D341Med (cell line): ENCODE data around the gene AAR2.
A peak's percentile ranks its signal among the peaks of the same experiment; 100 is the strongest.

Source experiments
- DNase-seq: peaks from one replicate; pipeline ENCODE4 v3.0.0; 2012; ENCODE audit warnings: low spot score

AAR2 gene

DNA sequence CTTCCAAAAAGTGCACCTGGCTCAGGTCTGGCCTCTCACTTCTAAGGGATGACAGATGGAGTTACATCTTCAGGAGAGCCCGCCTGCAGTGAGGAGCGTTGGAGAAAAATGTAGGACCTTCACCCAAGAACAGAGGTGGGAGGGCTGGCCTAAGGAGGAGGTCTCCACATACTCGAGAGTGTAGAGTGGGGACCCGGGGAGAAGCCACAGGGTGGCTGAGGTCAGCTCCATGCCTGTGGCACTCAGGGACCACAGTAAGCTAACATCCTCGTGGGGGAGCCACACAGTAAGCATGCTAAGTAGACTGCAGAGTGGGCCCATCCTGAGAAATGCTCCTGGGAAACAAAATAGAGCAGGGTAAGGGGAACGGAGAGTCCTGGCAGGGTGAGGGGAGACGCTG lies 24.0 kb downstream of the AAR2 start:
- DNase-seq = peak; percentile 23

DNA sequence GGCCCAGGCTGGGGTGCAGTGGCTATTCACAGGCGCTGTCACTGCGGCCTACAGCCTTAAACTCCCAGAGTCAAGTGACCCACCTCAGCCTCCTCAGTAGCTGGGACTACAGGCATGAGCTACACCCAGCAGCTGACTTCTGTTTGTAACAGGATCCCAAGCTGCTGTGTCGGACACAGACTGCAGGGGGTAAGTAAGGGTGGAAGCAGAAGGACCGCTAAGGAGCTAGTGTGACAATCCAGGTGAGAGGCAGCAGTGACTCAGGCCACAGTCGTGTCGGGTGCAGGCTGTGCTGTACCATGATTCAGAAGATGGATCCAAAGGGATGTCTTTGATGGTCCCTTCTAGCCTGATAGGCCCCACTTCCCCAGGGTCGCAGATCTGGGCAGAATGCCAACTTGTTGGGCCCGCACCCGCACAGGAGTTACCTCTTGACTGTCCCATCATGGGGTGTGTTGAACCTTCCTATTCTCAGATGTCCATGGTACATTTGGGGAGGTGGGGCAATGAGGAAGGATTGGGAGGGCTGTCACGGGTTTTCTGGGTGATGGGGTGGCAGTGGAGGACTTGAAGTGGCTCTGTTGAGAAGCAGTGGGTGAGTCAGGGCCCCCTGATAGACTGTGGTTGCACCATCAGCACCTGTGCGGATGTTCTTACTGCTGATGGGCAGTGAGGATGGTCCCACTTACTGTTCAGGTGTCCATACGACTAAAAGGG lies 25.3 kb downstream of the AAR2 start:
- peak; percentile 23 for DNase-seq

DNA sequence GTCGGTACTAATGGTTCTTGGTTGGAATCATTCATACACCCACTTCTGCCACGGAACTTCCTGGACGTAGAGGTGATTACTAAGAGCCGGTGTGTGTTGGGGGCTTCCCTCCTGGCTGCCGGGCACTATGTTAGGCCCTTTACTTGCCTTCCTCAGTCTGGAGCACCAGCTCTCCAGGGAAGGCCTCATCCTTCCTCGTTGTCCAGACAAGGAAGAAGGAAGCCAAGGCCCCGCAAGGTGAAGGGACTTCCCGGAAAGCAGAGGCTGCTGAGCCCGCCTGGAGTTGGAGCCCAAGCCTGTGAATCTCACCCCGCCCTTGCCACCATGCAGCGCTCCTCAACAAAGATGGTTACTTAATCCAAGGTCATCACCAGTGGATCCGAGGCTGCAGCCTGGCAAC lies 26.2 kb downstream of the AAR2 start:
- peak; percentile 16 for DNase-seq

DNA sequence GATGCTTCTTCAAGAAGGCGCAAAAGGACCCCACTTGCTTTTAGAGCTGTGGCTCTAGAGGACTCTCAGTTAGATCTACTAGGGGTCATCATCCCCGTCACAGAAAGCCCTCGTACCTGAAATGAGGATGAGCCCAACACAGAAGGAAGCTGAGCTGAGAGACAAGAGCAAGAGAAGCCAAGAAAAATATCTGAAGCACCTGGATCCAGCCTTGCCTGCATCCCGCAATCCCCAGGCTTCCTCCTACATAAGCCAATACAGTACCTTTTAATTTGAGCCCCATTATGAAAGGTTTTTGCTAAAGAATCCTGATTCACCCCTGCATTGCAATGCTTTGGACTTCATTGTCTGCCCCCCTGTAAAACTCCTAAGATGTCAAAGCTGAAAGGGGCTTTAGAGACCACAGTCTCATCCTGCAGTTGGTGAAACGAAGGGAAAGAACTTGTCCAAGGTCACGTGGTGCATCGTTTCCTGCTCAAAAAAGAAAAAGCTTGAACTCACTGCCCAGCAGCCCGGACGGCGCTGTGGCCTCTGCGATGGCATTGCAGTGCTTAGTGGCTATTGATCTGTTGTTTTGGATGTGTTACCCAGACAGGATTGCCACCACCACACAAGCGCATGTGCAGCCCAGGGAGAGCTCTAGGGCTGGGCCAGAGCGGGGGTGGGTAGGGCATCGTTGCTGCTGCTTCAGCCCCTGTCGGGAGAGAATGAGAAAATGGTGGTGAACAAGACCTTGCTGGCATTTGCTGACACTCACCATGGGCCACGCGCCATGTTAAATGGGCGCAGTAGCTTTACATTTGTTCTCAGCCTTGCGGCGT lies 28.4 kb downstream of the AAR2 start:
- peak; percentile 11 for DNase-seq

DNA sequence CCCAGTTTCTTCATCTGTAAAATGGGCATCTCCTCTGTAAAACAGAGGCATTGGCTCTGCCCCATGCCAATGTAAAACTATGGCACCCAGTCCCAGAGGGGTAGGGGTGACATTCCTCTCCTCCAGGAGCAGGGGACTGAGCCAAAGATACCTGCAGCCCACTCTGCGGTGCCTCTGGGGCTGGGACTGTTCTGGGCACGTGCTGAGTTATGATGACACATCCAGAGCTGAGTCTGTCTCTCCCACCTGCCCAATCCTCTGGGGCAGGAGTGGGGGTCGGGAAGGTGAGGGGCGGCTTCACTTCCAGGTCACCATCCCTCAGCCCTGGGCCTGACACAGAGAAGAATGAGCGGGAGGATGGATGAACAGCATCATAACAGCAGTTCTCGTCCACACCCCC lies 29.9 kb downstream of the AAR2 start:
- DNase-seq = peak; percentile 12

DNA sequence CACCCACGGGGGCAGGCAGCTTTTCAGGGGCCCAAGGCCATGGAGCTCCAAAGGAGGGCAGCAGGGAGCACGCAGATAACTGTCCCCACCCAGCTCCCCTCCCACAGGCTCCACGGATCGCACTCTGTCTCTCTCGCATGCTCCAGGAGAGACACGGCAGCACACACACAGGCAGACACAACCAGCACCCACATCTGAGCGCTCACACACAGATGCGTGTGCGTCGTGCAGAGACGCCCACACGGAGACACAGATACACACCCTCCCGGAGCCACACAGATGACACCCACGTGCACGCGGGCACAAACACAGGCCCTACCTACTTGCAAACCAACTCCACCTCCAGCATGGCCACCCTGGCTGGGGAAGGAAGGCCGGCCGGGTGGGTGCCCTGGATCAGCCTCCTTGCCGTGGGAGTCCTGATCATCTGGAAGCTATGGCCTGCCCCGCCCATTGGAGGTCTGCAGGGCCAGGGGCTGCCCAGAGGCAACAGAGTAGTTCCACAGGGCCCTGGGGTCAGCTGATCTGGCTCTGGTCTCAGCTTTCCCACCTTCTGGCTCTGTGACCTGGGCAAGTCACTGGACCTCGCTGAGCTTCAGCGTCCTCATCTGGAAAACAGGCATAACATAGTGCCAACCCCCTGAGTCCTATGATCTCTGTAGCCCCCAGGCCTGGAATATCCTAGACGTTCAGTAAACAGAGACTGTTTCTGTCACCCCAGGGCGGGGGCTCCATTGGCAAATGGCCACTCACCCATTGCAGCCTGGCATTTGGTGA lies 31.5 kb downstream of the AAR2 start:
- DNase-seq = peak; percentile 25

DNA sequence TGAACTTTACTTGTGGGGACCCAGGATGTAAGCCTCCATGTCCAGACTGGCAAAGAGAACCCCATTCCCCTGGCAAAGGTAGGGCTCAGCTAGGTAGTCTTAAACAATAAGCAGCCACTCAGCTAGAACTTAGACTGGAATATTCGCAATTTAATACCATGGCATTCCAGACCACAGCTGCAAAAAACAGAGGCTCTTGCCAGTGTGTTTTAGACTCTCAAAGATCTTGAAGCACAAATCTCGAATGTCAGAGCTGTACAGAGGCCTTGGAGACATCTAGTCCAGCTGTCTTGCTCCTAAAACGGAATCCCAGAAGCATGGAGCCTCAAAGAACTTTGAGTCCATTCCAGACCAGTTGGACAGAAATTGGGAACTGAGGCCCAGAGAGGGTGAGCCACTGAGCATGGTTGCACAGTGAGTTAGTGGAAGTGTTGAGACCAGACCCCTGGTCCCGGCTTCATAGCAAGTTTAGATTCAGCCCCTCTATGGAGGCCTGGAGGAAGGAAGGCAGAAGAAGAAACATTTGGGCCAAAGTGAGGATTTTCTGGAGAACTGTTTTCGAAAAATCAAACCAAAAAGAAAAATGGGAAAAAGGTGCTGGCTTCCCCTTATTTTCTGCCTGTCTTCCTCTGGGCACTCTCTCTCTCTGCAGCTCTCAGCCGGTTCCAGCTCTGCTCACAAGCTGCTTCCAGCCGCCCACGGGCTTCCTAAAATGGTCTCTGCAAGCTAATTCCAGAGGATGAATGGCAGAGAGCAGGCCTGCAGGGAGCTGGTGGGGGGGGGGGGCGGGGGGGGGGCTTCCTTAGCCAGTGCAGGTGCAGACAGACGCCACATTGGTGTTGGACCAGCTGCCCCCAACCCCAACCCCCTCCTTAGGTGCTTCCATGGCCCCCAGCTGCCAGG lies 32.4 kb downstream of the AAR2 start:
- DNase-seq = peak; percentile 23

DNA sequence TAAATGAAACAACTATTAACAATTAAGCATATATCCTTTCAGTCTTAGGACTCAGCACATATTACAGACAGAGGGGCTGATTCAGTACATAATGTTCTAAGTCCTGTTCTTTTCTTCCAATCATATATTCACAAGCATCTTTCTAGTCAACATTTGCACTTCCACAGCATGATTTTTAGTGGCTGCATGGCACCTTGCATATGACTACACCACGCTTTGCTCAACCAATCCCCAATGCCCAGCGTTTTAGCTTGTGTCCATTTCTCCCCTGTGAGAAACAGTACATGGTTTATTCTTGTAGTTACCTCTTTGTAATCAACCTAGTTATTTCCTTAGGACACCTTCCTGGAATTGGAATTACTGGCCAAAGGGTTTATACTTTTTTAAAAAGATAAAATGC lies 33.2 kb downstream of the AAR2 start:
- DNase-seq = no peak

DNA sequence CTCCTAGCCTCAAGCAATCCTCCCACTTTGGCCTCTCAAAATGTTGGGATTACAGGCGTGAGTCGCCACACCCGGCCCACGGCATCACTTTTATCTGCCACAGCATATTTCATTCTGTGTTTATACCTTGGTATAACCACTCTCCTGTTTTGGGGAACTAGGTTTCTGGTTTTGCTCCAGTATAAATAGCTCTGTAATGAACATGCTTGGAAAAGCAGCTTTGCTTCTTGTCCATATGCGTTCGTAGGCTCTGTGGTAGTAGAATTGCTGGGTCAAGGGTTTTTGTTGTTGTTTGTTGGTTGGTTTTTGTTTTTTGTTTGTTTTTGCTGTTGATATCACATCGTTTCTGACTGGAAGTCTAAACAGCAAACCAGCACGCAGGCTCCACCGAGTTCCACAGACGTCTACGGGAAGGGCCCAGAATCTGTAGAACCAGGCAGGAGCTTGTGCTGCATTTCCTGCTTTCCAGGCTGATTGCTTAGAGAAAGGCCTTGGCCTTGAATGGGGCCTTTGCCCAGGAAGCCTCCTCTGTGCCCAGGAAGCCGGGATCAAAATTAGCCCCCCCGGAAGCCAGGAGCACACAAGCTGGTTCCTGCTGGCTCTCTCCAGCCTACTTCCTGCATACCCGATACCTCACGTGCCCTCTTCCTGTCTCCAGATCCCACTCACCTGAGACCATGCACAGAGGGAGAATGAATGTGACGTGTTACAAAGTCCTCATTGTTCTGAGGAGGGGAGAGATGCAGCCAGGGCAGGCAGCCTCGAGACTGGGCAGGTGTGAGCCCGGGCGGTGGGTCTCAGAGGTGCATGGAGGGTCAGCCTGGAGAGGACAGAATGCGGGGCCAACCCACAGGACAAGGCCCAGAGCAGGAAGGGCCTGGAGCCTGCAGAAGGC lies 34.7 kb downstream of the AAR2 start:
- peak; percentile 21 for DNase-seq

DNA sequence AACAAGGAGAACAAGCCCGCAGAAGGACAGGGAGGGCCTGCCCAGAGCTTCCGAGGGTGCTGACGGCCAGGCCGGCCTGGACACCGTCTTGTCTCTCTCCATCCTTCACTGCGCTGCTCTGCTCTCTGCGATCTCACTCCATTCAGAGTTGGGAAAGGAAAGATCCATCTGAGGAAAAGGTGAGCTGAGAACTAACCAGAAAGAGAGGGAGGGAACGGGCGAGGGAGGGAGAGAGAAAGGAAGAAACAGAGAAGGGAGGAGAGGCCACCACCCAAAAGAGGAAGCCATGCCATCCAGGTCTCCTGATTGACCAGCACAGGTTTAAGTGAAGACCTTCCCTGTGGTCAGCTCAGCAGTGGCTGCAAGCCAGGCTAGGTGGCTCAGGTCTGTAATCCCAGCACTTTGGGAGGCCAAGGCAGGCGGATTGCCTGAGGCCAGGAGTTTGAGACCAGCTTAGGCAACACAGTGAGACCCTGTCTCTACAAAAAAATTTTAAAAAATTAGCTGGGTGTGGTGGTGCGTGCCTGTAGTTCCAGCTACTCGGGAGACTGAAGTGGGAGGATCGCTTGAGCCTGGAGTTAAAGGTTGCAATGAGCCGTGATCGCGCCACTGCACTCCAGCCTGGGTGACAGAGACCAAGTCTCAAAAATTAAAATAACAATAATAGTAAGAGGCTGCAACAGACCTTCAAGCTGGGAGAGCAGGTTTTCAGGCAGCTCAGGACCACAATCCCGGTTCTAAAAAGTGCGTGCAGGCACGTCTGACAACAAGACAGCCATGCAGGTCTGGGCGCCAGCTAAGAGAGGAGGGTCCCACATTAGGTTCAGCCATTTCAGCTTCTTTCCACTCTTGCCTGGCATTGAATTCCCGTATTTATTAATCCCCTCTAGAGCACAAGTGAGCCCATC lies 35.6 kb downstream of the AAR2 start:
- DNase-seq = no peak

DNA sequence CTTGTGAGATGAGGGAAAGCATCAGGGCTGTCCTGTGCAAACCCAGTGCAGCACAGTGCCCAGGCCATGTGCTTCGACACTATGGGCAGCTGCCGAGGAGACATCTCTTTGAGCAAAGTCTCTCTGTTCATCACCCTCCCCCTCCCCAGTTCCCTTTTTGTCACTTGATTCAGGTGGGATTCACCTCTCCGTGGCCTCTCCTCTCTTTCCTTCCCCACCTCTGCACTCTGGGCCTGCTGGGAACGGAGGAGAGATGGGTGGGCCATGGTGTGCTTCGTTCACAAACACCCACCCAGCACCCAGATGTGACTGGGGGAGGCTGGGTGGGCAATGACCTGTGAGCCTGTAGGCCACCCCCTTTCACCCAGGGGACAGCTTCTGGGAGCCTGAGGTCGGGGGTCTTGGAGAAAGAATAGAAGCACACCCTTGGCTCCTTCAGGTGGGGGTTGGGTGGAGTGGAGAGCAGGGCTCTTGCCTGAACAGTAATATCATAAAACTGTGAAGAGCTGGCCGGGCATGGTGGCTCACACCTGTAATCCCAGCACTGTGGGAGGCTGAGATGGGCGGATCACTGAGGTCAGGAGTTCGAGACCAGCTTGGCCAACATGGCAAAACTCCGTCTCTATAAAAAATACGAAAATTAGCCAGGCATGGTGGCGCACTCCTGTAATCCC lies 36.4 kb downstream of the AAR2 start:
- DNase-seq = no peak

DNA sequence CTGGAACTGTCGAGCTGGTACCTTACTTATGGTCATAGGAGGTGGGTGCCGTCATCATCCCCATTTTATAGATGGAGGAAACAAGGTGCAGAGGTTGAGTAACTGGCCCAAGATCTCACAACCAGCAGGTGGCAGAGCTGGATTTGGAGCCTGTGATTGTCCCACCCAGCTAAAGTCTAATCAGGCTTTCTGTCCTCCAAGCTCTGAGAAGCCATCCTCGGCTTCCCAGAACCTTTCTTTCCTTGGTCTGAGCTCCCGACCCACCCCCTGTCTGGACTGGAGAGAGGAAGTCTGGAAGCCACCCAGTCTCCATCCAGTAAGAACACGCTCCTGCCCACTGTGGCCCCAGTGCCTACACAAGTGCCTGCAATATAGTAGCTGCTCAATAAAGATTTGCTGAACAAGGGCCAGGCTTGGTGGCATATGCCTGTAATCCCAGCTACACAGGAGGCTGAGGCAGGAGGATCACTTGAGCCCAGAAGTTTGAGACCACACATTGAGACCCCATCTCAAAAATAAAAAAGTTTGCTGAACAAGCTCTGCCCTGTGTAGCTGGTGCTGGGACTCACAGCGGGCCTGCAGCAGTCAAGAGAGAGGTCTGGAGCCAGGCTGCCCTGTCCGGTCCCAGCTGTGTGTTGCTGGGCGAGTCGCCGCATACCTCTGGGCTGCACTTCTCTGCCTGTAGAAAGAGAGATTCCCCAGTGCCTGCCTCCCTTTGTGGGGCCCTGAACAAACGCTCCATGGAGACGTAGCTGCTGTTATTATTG lies 37.3 kb downstream of the AAR2 start:
- DNase-seq = peak; percentile 51

DNA sequence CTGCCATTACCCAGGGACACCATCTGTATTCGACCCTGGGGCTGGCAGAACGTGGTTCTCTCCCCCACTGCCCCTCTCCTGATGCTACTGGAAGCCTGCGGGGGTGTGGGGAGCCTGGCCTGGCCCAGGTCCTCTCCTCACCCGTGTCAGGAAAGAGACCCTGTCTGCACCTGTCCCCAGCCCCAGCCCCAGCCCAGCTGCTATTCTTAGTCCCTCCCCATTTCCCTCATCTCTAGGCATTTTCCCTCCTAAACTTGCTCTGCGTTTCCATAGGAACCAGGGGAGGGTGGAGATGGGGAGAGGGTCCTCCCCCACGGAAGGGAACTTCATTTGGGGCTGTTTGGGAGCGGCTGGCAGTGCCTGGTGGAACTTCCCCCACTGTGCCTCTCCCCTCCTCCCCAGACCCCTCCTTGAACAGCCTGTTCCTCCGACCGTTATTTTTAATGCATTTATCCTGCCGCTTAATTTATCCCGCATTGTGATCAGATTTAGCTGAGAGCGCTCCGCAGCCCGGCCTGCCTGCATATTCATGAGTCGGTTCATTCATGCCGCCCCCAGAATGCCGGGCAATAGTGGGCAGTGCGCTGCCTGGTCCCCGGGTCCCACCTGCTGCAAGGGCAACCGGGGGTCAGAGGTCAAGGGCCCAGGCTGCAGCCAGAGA lies 38.0 kb downstream of the AAR2 start:
- peak; percentile 24 for DNase-seq

DNA sequence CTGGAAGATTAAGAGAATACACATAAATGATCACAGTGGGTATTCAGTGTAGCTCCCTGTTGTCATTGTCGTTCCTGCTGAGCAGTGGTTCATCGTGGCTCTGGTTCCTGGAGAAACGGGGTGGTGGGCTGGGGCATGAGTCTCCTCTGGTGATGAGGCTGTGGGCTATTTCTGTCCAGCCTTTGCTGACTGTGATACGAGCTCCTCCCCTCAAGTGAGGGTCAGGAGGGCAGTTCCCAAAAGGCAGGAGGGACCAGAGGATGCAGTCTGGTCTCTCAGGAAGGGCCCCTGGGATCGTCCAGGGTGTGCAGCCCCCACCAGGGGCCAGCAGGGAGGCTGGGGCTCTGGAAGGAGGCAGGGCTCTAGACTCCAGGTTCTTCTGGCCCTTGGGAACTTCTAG lies 38.7 kb downstream of the AAR2 start:
- DNase-seq = peak; percentile 17

DNA sequence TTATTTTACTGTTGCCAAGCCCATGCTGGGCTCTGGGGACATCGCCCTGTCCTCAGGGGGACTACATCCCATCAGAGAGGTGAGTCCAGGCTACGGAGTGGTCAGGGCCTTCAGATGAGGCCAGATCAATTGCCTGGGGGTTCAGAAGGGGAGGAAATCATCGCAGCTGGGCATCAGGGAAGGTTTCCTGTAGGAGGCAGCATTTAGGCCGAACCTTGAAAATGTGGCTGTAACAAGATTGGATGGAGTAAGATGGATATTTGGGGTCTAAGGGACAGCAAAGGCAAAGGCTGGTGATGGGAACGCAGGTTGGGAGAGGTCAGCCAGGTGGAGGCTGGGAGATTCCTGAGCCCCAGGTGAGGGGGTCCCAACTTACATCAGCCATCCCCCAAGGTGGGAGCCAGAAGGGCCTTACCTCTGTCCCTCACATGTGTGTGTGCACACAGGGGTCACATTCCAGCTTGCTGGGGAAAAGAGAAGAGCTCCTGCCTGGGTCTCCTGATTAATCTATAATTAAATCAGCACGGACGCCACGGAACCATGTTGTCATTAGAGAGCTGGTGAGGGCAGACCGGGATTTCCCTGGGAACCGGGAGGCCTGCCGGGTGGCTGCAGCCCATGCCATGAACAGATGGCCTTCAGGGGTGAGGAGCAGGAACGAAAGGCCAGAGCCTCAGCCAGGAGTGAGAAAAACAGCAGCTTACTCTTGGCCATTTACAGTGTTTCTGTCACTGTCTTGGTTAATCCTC lies 39.3 kb downstream of the AAR2 start:
- DNase-seq = no peak

DNA sequence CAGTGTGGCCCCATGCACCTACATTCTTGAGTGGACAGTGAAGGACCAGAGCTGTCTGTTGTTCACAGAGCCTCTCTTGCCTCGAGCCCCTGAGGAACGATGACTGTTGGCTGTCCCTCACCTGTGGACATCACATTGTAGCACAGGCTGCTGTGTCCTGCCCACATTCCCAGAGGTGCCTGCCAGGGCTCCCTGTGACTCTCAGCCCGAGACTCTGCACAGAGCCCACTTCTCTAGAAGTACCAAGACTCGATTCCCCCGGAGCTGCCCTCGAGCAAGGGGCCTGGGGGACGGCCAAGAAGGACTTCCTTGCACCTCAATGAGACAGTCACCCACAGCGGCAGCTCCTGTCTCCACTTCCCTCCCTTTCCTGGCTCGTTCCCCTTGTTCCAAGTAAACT lies 41.3 kb downstream of the AAR2 start:
- DNase-seq = peak; percentile 30

DNA sequence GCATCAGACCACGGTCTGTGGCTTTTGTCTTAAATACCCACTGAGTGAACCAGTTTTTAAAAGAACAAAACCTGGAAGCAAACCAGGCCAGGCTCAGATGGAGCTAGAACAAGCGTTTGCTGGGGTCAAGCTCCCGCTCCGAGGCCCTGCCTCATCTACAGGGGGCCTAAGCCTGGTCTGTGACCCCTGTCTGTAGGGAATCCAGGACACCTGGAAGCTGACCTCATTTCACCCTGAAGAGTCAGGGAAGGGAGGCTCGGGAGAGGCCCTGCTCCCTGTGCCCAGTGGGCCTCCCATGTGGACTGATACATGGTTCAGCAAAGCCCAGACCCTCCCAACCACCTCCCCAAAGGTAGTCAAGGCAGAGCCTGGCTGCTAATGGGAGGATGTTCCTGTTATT lies 43.1 kb downstream of the AAR2 start:
- DNase-seq = peak; percentile 10
